DND-41 (cell line): ENCODE data around the gene ZSCAN2.
A peak's percentile ranks its signal among the peaks of the same experiment; 100 is the strongest.
"Not testable (repeated sequence)": the region's sequence is repeated elsewhere in the genome, so short reads cannot be mapped to it uniquely, and the experiment has no call there.

Experiments used
- ATAC-seq: fragments of 200-7000 bp; cut with Tn5 transposase; 3 replicates; pipeline ENCODE4 v1.9.1; 2021; ENCODE audit warnings: low read depth; ENCODE audit not compliant: insufficient read depth
- DNase-seq: peaks from one replicate; pipeline ENCODE4 v3.0.0-alpha.2; 2020
- H2AFZ ChIP-seq: 2 replicates; pipeline ENCODE4 v1.6.0; 2012; ENCODE audit warnings: low read depth, low read length
- H3K27ac ChIP-seq: 2 replicates; pipeline ENCODE4 v1.5.1; 2012; ENCODE audit warnings: low read length, inconsistent platforms
- H3K27me3 ChIP-seq: fragments of 200-600 bp; sonication (generic); 2 replicates; pipeline ENCODE4 v1.6.0; 2012; ENCODE audit warnings: low read length, mild to moderate bottlenecking, inconsistent platforms; ENCODE audit not compliant: insufficient read depth, poor library complexity
- H3K36me3 ChIP-seq: 2 replicates; pipeline ENCODE4 v1.5.1; 2012; ENCODE audit warnings: low read length, inconsistent platforms; ENCODE audit not compliant: insufficient read depth
- H3K4me1 ChIP-seq: 2 replicates; pipeline ENCODE4 v1.5.1; 2012; ENCODE audit warnings: mild to moderate bottlenecking, low read length; ENCODE audit not compliant: insufficient read depth
- H3K4me2 ChIP-seq: 2 replicates; pipeline ENCODE4 v1.6.0; 2012; ENCODE audit warnings: mild to moderate bottlenecking, moderate library complexity, low read length, inconsistent platforms; ENCODE audit not compliant: insufficient read depth
- H3K4me3 ChIP-seq, 2 experiments: fragments of 200-600 bp in 1 of 2; shearing (Covaris generic) in 1 of 2; 2 replicates each; pipeline ENCODE4 v1.5.1; 2012 to 2016; ENCODE audit warnings: inconsistent platforms in 2 of 2, low read length in 2 of 2, mild to moderate bottlenecking in 2 of 2, low read depth in 1 of 2, moderate library complexity in 1 of 2
- H3K79me2 ChIP-seq: 2 replicates; pipeline ENCODE4 v1.6.0; 2012; ENCODE audit warnings: low read length, inconsistent platforms; ENCODE audit not compliant: insufficient read depth
- H3K9ac ChIP-seq: 2 replicates; pipeline ENCODE4 v1.6.0; 2012; ENCODE audit warnings: low read depth, mild to moderate bottlenecking, inconsistent platforms, low read length, moderate library complexity
- H3K9me3 ChIP-seq: 2 replicates; pipeline ENCODE4 v1.5.1; 2012; ENCODE audit warnings: low read length, moderate library complexity, mild to moderate bottlenecking, inconsistent platforms; ENCODE audit not compliant: insufficient read depth, severe bottlenecking
- H4K20me1 ChIP-seq: 2 replicates; pipeline ENCODE4 v1.6.0; 2012; ENCODE audit warnings: low read length; ENCODE audit not compliant: insufficient read depth
- CTCF ChIP-seq: IDR thresholded peaks from 2 replicates; pipeline ENCODE4 v1.5.1; 2012; ENCODE audit warnings: borderline replicate concordance, low read length, moderate library complexity, mild to moderate bottlenecking; ENCODE audit not compliant: poor library complexity, severe bottlenecking; ENCODE audit errors: extremely low read depth
- EZH2 ChIP-seq: IDR thresholded peaks from 3 replicates; pipeline ENCODE4 v1.6.1; 2012; ENCODE audit warnings: borderline replicate concordance, low read depth, mild to moderate bottlenecking, moderate library complexity, low read length, inconsistent platforms; ENCODE audit not compliant: severe bottlenecking

ZSCAN2 gene

GRCh38 chr15:84570164-84570735 is 30.6 kb upstream of the ZSCAN2 start:
- peak overlapping the region; percentile 84 to 93 for H3K4me3 ChIP-seq
- TF ChIP-seq CTCF (no peak), EZH2 (no peak)
- ATAC-seq (peak; percentile 59), DNase-seq (peak; percentile 50)
- H3K79me2 ChIP-seq = peaks cover 6% of the 10 kb centered on the region; the same call in 1 of the 2 replicates
- H3K9me3 ChIP-seq = no peaks in the 10 kb centered on the region
- no peaks in the 10 kb centered on the region for H3K27me3 ChIP-seq
- H3K27ac ChIP-seq = peak overlapping the region; percentile 79
- no peaks in the 10 kb centered on the region; the same call in 1 of the 2 replicates for H3K36me3 ChIP-seq
- H3K4me1 ChIP-seq = peaks cover 11% of the 10 kb centered on the region
- H4K20me1 ChIP-seq = no peaks in the 10 kb centered on the region
- H3K4me2 ChIP-seq = peak overlapping the region; percentile 82
- peak overlapping the region; percentile 93 for H3K9ac ChIP-seq
- peak overlapping the region; percentile 100 for H2AFZ ChIP-seq

- Histone ChIP-seq H3K36me3 (no peaks in the 10 kb centered on the region; the same call in 1 of the 2 replicates), H3K27me3 (no peaks in the 10 kb centered on the region), H4K20me1 (no peaks in the 10 kb centered on the region), H2AFZ (no peak overlapping the region), H3K4me2 (no peak overlapping the region), H3K4me3 (no peak overlapping the region), H3K4me1 (peaks cover 11% of the 10 kb centered on the region), H3K27ac (no peak overlapping the region), H3K9me3 (no peaks in the 10 kb centered on the region), H3K9ac (no peak overlapping the region), H3K79me2 (peaks cover 6% of the 10 kb centered on the region; the same call in 1 of the 2 replicates)
- no peak for DNase-seq
- TF ChIP-seq EZH2 (no peak), CTCF (no peak)
- no peak for ATAC-seq
Measured at GRCh38 chr15:84572231-84572630, 28.6 kb upstream of the ZSCAN2 start.

- H3K27me3 ChIP-seq = no peaks in the 10 kb centered on the region
- no peak overlapping the region for H3K4me2 ChIP-seq
- H4K20me1 ChIP-seq = no peaks in the 10 kb centered on the region
- ATAC-seq (no peak), DNase-seq (no peak)
- no peak overlapping the region for H3K4me3 ChIP-seq
- H3K9ac ChIP-seq = no peak overlapping the region
- H2AFZ ChIP-seq = no peak overlapping the region
- no peak overlapping the region for H3K27ac ChIP-seq
- no peaks in the 10 kb centered on the region for H3K79me2 ChIP-seq
- peaks cover 6% of the 10 kb centered on the region for H3K4me1 ChIP-seq
- H3K36me3 ChIP-seq = no peaks in the 10 kb centered on the region
- TF ChIP-seq EZH2 (no peak), CTCF (no peak)
- no peaks in the 10 kb centered on the region for H3K9me3 ChIP-seq
Measured at GRCh38 chr15:84575493-84575892, 25.3 kb upstream of the ZSCAN2 start.

- ATAC-seq, H3K4me2 ChIP-seq, H3K36me3 ChIP-seq, H3K27ac ChIP-seq, H4K20me1 ChIP-seq, H3K79me2 ChIP-seq, H2AFZ ChIP-seq, H3K27me3 ChIP-seq, DNase-seq, H3K9ac ChIP-seq, H3K9me3 ChIP-seq, H3K4me3 ChIP-seq, H3K4me1 ChIP-seq: not testable (repeated sequence)
Measured at GRCh38 chr15:84577891-84578290, 22.9 kb upstream of the ZSCAN2 start.

- not testable (repeated sequence) for H3K4me1 ChIP-seq, H3K36me3 ChIP-seq, H4K20me1 ChIP-seq, H3K9ac ChIP-seq, H3K4me3 ChIP-seq, ATAC-seq, H3K79me2 ChIP-seq, DNase-seq, H3K27ac ChIP-seq, H3K27me3 ChIP-seq, H3K9me3 ChIP-seq, H2AFZ ChIP-seq, H3K4me2 ChIP-seq
Measured at GRCh38 chr15:84579261-84579721, 21.5 kb upstream of the ZSCAN2 start.
